ENCODE data around the gene SPATA12. TPM values are rescaled to one million over a fixed set of nuclear protein-coding genes. Genes with fewer than 3 reads are reported as not detected.

The SPATA12 gene
- total RNA-seq, 1 experiment from 2014 or later, result 0.22 TPM

GRCh38 chr3:57015350-57015729, 45.1 kb upstream of the SPATA12 start:
- DNase-seq, result no peak
- H3K23me2 ChIP-seq (ENCODE audit: insufficient read length, low read depth, low read length, poor library complexity, severe bottlenecking), result no peaks in the 10 kb centered on the region
- H3K14ac ChIP-seq (ENCODE audit: insufficient read depth, low read length), result no peak overlapping the region
- no peak overlapping the region for H3K4me3 Mint-ChIP-seq
- no peak overlapping the region for H3K4ac ChIP-seq (ENCODE audit: low read depth, low read length)
- H2AFZ ChIP-seq (ENCODE audit: low read length), result no peak overlapping the region
- no peak overlapping the region for H4K8ac ChIP-seq (replicated peaks; ENCODE audit: insufficient read length, low read depth, low read length)
- H3K4me1 Mint-ChIP-seq, result peaks cover 33 to 39% of the 10 kb centered on the region in 2 experiments
- no peak overlapping the region for H3K23ac ChIP-seq (ENCODE audit: insufficient read length, low read depth, low read length)
- peaks cover 0 to 8% of the 10 kb centered on the region in 2 experiments; a peak in 3 of 5 replicates for H3K9me3 Mint-ChIP-seq
- no peaks in the 10 kb centered on the region for H3K79me1 ChIP-seq (ENCODE audit: insufficient read depth, low read depth, low read length, poor library complexity, severe bottlenecking)
- H3K18ac ChIP-seq (ENCODE audit: insufficient read length, low read depth, low read length), result no peak overlapping the region
- H4K20me1 ChIP-seq (ENCODE audit: control insufficient read depth, insufficient read depth, insufficient read length), result no peaks in the 10 kb centered on the region
- H3K4me2 ChIP-seq (ENCODE audit: insufficient read depth, insufficient read length, low read length), result no peak overlapping the region
- H4K5ac ChIP-seq (ENCODE audit: insufficient read length, low read depth, low read length), result no peak overlapping the region
- H3K27me3 Mint-ChIP-seq (ENCODE audit: low read depth), result no peaks in the 10 kb centered on the region
- peaks cover 4 to 8% (median 6%) of the 10 kb centered on the region in 3 experiments; a peak in 4 of 7 replicates for H3K36me3 Mint-ChIP-seq (ENCODE audit: insufficient read depth in 1 of 3, low read depth in 3 of 3)
- H3K9me3 ChIP-seq (ENCODE audit: control insufficient read depth, low read depth, low read length), result no peaks in the 10 kb centered on the region
- peaks cover 19% of the 10 kb centered on the region; the same call in 1 of the 2 replicates for H3K4me1 ChIP-seq (ENCODE audit: insufficient read depth, low read length)
- peak overlapping the region in 2 of 3 experiments; percentile 89 to 93; a peak in 3 of 7 replicates for H3K27ac Mint-ChIP-seq
- TF ChIP-seq CTCF (conservative IDR thresholded peaks at IDR 0.05), result no peak
- WGBS (ENCODE audit: extremely low coverage, insufficient read length, low lambda C conversion rate), result no CpG with 5 or more reads among the region's 7 CpGs
- no peak overlapping the region for H2BK15ac ChIP-seq (ENCODE audit: low read depth, low read length)
- H2BK5ac ChIP-seq (ENCODE audit: insufficient read length, low read length), result no peak overlapping the region
- H2AK5ac ChIP-seq (ENCODE audit: insufficient read length, low read length), result no peak overlapping the region
- no peaks in the 10 kb centered on the region for H3K79me2 ChIP-seq (ENCODE audit: insufficient read depth, low read length)
- H3K27ac ChIP-seq (ENCODE audit: insufficient read length, low read depth, low read length), result no peak overlapping the region
- H4K91ac ChIP-seq (ENCODE audit: insufficient read length, low read depth, low read length), result no peak overlapping the region
- H2BK12ac ChIP-seq (ENCODE audit: insufficient read length, low read depth, low read length), result no peak overlapping the region
- no peak overlapping the region for H2BK120ac ChIP-seq (ENCODE audit: low read depth, low read length, poor library complexity, severe bottlenecking)
- H3K56ac ChIP-seq (ENCODE audit: insufficient read length, low read depth, low read length), result no peak overlapping the region
- H3K27me3 ChIP-seq (ENCODE audit: insufficient read depth, low read length), result no peaks in the 10 kb centered on the region
- H3K9ac ChIP-seq (ENCODE audit: extremely low read depth, insufficient read length, low read length), result no peak overlapping the region
- H2BK20ac ChIP-seq (ENCODE audit: low read depth, low read length, poor library complexity, severe bottlenecking), result no peak overlapping the region
- H3T11ph ChIP-seq (ENCODE audit: low read length), result no peak overlapping the region
